Measurements from ENCODE around the gene PMEPA1. TPM values are rescaled to one million over a fixed set of nuclear protein-coding genes. Genes with fewer than 3 reads are reported as not detected.
"Not testable (repeated sequence)": the region's sequence is repeated elsewhere in the genome, so short reads cannot be mapped to it uniquely, and the experiment has no call there.

PMEPA1 gene
- total RNA-seq, 1 donor from 2014 or later = 34.8 TPM

DNA sequence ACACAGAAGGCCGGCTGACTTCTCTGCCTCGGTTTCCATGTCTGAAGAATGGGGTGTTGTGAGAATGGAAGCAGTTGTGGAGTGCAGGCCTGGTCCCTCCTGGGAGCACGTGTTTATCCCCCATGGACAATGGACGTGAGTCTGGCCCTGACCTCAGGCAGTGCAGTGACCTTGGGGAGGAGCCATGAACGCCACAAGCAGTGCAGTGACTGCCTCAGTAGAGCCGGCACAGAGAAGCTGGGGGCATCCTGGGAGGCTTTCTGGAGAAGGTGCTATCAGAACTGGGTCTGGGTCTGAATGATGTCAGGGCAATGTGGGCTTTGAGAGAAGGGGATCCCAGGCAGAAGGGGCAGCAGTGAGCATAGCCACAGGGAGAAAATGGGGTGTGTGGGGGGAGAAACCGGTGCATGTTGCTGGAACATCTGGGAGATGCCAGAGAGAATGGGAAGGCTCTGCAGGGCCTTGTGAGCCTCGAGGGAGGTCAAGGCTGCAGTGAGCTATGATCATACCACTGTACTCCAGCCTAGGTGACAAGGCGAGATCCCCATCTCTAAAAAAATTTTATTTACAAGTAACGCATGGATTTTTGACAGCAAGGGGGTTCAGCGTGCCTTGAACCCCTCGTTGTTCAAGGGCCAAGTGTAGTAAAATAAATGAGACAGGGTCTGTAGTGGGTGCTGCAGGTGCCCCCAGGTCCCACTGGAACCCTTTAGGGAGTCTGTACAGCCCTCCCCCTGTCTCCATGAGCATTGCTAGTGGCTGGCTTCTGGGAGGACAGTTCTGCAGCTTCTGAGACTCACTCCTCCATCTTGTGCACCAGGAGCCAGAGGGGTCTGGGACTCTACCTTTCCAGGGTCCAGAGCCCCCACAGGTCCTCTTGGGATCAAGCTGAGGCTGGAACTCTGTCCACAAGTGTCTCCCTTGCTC is 62.5 kb downstream of the PMEPA1 start:
- intact Hi-C loops (cut with DNase I) = no loop called here
- DNase-seq (ENCODE audit: low spot score) = peak; percentile 66

DNA sequence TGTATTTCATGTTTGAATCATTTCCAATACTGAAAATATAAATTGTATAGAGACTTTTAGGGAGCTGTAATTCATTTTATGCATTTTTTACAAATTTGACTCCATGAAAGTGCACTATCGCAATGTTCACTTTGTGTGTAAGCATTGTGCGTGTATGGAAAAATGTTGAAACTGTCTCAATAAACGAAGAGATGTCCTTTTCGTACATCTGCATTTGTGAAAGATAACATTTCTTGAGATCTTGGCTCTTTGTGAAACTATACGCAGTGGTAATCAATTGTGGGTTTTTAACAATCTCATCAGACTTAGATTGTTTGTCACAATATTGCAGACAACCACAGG is 70.9 kb downstream of the PMEPA1 start:
- intact Hi-C loops (cut with DNase I) = no loop called here
- DNase-seq (ENCODE audit: low spot score) = no peak

GRCh38 chr20:57638173-57638894 is 71.5 kb downstream of the PMEPA1 start:
- intact Hi-C loops (cut with DNase I) = no loop called here
- no peak for DNase-seq (ENCODE audit: low spot score)

DNA sequence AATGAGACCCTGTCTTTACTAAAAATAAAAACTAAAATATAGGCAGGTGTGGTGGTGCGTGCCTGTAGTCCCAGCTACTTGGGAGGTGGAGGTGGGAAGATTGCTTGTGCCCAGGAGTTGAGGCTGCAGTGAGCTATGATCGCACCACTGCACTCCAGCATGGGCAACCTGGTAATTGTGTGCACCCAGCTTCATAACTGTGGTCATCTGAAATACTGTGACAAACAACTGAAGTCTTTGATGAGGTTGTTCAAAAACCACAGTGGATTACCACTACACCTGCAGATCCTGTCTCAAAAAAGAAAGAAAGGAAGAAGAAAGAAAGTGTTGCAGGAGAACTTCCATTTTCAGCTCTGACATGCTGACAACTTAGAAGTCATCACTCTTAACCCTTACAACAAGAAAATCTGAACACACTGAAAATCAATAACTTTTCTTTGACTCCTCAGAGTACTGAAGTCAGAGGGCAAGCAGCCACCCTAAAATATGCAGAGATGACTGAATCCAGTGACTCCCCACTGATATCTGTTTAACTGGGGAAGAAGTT is 75.8 kb downstream of the PMEPA1 start:
- intact Hi-C loops (cut with DNase I) = no loop called here
- peak; percentile 41 for DNase-seq (ENCODE audit: low spot score)

- DNase-seq (ENCODE audit: low spot score) = no peak
- intact Hi-C loops (cut with DNase I) = no loop called here
Observed at GRCh38 chr20:57632286-57632685, 77.5 kb downstream of the PMEPA1 start.

DNA sequence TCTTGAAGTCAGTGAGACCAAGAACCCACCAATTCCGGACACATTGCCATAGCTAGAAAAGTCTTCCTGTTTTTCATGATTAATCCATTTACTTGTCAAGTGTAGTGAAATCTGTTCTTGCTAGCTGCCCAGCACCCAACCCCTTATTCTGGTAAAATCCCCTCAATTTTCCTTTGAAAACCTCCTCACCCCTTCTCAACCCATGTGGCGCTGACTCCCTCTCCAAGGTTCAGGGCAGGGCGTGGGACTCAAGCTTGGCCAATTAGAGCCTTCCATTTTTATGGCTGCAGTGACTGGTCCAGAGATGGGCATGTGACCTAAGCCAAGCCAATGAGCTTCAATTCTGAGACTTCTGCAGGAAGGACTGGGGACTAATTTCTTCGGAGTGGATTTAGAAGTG is 79.8 kb downstream of the PMEPA1 start:
- intact Hi-C loops (cut with DNase I) = no loop called here
- DNase-seq (ENCODE audit: low spot score) = no peak

DNA sequence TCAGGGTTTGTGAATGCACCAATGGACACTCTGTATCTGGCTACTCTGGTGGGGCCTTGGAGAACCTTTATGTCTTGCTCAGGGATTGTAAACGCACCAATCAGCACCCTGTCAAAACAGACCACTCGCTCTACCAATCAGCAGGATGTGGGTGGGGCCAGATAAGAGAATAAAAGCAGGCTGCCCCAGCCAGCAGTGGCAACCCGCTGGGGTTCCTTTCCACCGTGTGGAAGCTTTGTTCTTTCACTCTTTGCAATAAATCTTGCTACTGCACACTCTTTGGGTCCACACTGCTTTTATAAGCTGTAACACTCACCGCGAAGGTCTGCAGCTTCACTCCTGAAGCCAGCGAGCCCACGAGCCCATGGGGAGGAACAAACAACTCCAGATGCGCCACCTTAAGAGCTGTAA is 80.3 kb downstream of the PMEPA1 start:
- not testable (repeated sequence) for DNase-seq (ENCODE audit: low spot score)
- intact Hi-C loops (cut with DNase I) = loop anchor here (10.0 kb wide), 1 partner anchor 545 kb away; no protein-coding TSS in a partner anchor

- DNase-seq (ENCODE audit: low spot score) = not testable (repeated sequence)
- intact Hi-C loops (cut with DNase I) = loop anchor here (10.0 kb wide), 1 partner anchor 546 kb away; no protein-coding TSS in a partner anchor
Observed at GRCh38 chr20:57628962-57629308, 80.9 kb downstream of the PMEPA1 start.

DNA sequence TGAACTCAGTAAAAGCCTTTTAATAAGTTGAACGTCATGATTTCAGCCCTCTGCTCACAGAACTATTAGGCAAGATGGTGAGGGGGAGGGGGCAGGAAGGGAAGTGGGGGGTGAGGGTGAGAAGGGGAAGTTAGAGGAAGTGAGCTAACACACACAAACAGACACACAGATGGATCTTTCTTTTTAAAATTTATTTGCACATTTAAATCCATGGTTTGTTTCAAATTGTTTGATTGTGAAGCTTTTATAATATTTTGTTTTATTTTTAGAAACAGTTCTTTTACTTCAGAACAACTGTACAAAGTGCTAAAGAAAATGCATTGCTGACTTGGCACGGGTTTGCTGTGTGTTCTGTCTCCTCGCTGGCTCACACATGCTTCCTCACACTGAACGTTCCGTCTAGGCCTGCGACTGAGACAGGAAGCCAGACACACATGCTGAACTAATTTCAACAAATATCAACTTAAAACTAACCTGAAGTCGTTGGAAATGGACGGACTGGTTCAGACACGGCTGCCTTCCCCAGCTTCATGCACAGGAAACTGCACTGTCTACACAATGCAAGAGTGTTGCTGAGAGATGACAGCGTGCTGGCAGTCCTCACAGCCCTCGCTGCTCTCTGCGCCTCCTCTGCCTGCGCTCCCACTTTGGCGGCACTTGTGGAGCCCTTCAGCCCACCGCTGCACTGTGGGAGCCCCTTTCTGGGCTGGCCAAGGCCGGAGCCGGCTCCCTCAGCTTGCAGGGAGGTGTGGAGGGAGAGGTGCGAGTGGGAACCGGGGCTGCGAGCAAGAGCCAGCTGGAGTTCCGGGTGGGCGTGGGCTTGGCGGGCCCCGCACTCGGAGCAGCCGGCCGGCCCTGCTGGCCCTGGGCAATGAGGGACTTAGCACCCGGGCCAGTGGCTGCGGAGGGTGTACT is 81.5 kb downstream of the PMEPA1 start:
- no peak for DNase-seq (ENCODE audit: low spot score)
- intact Hi-C loops (cut with DNase I) = loop anchor here (10.0 kb wide), 1 partner anchor 546 kb away; no protein-coding TSS in a partner anchor

- DNase-seq (ENCODE audit: low spot score) = no peak
Observed at GRCh38 chr20:57627339-57627738, 82.5 kb downstream of the PMEPA1 start.

GRCh38 chr20:57625978-57626377 is 83.8 kb downstream of the PMEPA1 start:
- intact Hi-C loops (cut with DNase I) = loop anchor here (10.0 kb wide), 1 partner anchor 549 kb away; no protein-coding TSS in a partner anchor
- DNase-seq (ENCODE audit: low spot score) = no peak

More at GRCh38 chr20:57627339-57627738, 82.5 kb downstream of the PMEPA1 start:
- intact Hi-C loops (cut with DNase I) = loop anchor here (10.0 kb wide), 1 partner anchor 547 kb away; no protein-coding TSS in a partner anchor

DNA sequence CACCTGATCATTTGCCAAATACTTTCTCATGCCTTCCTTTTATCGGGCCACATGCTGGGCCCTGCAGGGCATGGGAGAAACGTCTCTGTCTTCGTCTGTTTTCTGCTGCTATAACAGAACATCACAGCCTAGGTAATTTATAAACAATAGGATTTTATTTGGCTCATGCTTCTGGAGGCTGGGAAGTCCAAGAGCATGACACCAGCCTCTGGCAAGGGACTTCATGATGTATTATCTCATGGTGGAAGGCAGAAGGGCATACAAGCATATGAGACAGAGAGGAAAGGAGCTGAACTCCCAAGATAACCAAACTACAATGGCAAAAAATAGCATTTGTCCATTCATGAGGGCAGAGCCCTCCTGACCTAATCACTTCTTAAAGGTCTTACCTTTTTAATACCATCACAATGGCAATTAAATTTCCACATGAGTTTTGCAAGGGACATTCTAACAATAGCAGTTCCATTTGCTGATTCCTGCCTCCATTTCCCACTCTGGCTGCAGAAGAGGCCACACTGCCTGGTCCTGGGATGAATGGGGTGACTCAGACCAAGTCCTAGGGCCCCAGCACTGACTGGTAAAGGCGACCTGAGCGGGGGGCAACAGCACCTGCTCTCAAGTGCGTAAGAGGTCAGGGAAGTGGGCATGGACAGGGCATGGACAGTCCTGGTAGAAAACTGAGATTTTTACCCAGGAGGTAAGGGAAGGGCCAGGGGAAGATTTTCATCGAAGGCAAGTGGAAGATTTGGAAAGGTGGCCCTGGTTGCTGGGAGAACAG is 84.4 kb downstream of the PMEPA1 start:
- intact Hi-C loops (cut with DNase I) = loop anchor here (10.0 kb wide), 1 partner anchor 549 kb away; no protein-coding TSS in a partner anchor
- no peak for DNase-seq (ENCODE audit: low spot score)

DNA sequence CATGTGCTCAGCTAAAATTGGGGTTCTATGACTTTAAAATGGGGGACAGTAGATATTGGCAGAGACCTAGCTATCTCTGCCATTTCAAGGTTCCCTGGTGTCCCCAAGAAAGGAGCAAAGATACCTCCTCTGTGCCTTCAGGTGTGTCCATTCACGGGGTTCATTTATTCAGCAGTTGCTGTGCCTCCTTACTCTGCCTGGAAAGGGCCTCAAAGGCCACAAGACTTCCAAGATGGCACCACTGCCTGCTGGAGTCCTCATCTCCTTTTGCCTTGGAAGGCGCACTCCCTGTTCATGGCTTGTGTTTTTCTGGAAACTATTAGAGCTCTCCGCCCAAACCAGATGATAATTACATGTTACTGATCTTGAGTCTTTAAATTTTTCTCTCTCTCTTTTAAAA is 85.7 kb downstream of the PMEPA1 start:
- intact Hi-C loops (cut with DNase I) = loop anchor here (10.0 kb wide), 1 partner anchor 551 kb away; no protein-coding TSS in a partner anchor
- no peak for DNase-seq (ENCODE audit: low spot score)

DNA sequence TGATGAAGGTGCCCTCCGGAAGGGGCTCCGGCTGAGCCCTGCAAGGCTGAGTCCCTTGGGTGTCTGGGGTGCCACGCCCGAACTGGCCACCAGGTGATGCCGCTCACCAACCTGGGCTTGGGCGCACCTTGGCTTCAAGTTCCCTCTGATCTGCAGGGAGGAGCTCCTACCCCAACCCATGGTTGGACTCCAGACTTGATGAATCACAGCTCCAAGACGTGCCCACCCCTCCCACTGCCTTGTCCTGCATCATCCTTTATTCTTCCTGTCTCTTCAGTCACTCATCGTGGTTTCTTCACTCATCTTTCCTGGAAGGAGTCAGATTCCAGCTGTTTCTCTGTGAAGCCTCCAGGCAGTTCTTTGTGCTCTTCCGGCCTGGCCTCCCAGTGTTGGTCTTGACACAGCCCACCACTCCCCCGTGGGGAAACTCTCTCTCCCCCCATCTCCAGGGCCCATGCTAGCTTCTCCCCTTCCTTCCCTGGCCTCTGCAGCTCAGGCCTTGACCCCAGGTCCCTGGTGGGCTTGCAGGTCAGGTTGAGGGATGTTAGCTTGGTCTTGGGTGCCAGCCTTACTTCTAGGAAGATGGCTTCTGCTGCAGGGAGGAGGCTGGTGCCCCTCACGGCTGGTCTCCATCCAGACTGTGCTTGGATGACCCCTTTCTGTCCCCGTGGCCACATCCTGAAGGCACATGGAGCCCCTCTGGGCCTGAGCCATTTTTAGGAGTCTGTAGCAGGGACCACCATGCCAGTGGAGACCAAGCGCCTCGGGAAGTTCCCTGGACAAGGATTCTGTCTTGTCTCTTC is 87.0 kb downstream of the PMEPA1 start:
- no peak for DNase-seq (ENCODE audit: low spot score)
- intact Hi-C loops (cut with DNase I) = loop anchor here (10.0 kb wide), 1 partner anchor 552 kb away; no protein-coding TSS in a partner anchor

GRCh38 chr20:57622201-57622570 is 87.6 kb downstream of the PMEPA1 start:
- DNase-seq (ENCODE audit: low spot score) = no peak
- intact Hi-C loops (cut with DNase I) = loop anchor here (10.0 kb wide), 1 partner anchor 553 kb away; no protein-coding TSS in a partner anchor

GRCh38 chr20:57621421-57622200 is 88.2 kb downstream of the PMEPA1 start:
- DNase-seq (ENCODE audit: low spot score) = no peak
- intact Hi-C loops (cut with DNase I) = loop anchor here (10.0 kb wide), 1 partner anchor 553 kb away; no protein-coding TSS in a partner anchor

DNA sequence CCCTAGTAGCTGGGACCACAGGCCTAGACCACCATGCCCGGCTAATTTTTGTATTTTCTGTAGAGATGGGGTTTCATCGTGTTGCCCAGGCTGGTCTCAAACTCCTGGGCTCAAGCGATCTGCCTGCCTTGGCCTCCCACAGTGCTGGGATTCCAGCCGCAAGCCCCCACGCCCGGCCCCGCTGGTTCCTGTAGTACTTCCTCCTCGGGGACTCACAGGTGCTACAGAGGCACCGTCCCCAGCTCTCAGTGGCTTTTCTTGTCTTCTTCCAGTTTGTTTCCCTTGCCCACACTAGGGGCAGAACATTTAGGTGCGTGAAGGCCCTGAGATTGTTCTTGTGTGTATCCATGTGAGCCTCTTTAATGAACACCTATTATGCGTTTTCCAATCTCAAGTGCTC is 88.8 kb downstream of the PMEPA1 start:
- intact Hi-C loops (cut with DNase I) = loop anchor here (10.0 kb wide), 1 partner anchor 554 kb away; no protein-coding TSS in a partner anchor

More for the DNA sequence above, 88.8 kb downstream of the PMEPA1 start:
- DNase-seq (ENCODE audit: low spot score) = no peak

All from cardiac septum (tissue), 1 donor.